Upper lobe of left lung (tissue), 4 donors: ENCODE results near the gene CCT6A.

ENCODE experiments used
- CTCF ChIP-seq, 6 experiments: fragments of 450-650 bp in 4 of 6; fragments of 200-600 bp in 2 of 6; sonication (generic) in 2 of 6; IDR thresholded peaks; one replicate each; pipeline ENCODE4 v1.5.1; 2016 to 2019; ENCODE audit warnings: antibody characterized with exemption in 6 of 6
- POLR2A ChIP-seq, 4 donors: fragments of 450-650 bp; IDR thresholded peaks; one replicate each; pipeline ENCODE4 v1.5.1; 2016 to 2017; ENCODE audit warnings: antibody characterized with exemption in 4 of 4, mild to moderate bottlenecking in 2 of 4

GRCh38 chr7:56040730-56041129 lies 10.8 kb upstream of the CCT6A start:
- TF ChIP-seq POLR2A (IDR thresholded peaks at IDR 0.05) (no peak), CTCF (IDR thresholded peaks at IDR 0.05) (no peak)
